Activated CD8-positive, alpha-beta memory T cell treated with anti-CD3 and anti-CD28 coated beads, Interleukin-2, amount 50 U/mL, for 48 hours (primary cell): ENCODE data around the gene BTBD19.
A peak's percentile ranks its signal among the peaks of the same experiment; 100 is the strongest.
"Not testable (repeated sequence)": the region's sequence is repeated elsewhere in the genome, so short reads cannot be mapped to it uniquely, and the experiment has no call there.

Experiments used
- DNase-seq: peaks from one replicate; pipeline ENCODE4 v3.0.0-alpha.2; 2020

Gene BTBD19, protein sequence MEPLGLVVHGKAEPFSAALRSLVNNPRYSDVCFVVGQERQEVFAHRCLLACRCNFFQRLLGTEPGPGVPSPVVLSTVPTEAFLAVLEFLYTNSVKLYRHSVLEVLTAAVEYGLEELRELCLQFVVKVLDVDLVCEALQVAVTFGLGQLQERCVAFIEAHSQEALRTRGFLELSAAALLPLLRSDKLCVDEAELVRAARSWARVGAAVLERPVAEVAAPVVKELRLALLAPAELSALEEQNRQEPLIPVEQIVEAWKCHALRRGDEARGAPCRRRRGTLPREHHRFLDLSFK

DNA sequence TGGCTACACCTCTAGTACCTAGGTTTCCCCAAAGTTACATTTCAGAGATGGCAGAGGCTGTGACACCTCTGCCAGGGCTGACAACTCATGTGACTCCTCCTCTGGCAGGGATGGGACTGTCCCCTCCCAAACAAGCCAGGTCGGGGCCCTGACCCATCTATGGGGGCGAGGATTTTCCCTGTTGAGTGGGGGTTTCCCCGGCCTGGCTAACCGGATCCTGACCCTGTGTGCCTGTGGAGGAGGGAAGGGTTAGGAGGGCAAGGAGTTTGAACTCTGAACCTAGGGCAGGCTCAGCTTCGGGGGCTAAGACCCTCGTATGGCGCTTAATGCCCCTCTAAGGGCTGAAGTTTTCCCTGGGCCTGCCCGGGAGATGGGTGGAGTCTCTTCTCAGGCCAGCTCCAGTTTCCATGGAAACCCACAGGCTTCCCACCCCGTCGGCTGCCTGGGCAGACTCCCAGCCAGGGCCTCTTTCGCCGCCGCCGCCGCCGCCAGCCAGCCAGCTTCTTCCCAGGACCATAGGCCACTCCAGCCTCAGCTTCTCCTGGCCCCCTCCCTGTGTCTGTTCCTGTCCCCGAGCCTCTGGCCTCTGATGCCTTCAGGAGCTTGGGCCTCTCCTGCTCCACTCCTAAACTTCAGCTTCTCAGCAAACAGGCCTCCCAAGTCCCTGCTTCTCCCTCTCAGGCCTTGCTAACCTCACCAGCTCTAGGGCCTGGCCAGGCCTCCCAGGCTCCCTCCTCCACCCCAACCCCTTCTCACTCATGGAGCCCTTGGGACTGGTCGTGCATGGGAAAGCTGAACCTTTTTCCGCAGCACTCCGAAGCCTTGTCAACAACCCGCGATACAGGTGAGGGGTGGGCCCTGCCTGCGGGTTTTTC is at the start of gene BTBD19:
BTBD19 (plus strand) TSS at position 461 of the 875 bp plus-strand sequence; CDS start at position 759, 298 bp downstream.
- peak; percentile 89 for DNase-seq

- no peak for DNase-seq
These were observed 49.2 kb upstream of the BTBD19 start for GRCh38 chr1:44759077-44759476.

GRCh38 chr1:44760876-44761275 is 47.4 kb upstream of the BTBD19 start:
- DNase-seq = no peak

DNA sequence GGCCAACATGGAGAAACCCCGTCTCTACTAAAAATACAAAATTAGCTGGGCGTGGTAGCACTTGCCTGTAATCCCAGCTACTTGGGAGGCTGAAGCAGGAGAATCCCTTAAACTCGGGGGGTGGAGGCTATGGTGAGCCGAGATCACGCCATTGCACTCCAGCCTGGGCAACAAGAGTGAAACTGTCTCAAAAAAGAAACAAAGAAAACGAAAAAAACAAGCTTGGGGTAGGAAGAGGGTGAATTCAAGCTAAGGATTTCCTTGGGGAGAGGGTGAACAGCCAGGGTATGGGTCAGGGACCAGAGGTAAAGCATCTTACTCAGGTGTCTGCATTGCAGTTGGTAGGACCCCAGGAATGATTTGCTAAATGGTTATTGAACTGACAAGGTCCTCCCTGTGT is 41.9 kb upstream of the BTBD19 start:
- not testable (repeated sequence) for DNase-seq

DNA sequence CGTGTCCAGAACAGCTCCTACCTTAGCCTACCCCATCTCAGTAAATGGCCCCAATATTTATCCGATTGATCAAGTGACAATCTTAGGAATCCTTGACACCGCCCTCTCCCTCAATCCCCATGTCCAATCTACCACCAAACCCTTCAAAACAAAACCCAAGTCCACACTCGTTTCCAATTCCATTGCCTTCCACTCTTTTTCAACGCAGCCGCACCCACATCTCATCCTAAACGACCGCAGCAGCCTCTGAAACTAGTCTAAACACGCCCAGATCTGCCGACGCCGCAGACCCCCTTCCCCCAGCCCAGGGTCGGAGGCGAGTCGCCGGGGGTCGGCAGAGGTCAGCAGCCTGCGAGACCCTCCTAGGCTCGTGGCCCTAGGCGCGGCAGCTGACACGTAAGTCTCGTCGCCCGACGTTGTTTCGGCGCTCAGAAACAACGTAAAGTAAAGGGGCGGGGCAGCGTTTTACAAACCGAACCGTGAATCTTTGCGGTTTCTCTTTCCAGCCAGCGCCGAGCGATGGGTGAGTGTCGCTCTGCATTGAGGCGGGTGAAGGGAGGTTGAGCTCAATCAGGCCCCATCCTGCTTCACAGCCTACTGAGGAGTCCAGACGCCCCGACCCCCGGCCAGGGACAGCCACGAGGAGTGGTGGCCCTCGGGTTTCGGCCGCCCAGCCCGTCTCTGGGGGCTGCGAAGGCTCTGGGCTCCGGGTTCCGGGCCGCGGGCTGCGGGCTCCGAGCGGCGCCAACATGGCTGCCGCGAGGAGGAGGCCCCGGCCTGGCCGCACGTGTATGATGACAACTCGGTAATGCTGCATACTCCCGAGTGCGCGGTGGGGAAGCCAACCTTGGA is 33.0 kb upstream of the BTBD19 start, which contains the start of gene RPS8:
RPS8 (plus strand) TSS at position 463 of the 852 bp plus-strand sequence; CDS start at position 520, 57 bp downstream.
- peak; percentile 91 for DNase-seq

DNA sequence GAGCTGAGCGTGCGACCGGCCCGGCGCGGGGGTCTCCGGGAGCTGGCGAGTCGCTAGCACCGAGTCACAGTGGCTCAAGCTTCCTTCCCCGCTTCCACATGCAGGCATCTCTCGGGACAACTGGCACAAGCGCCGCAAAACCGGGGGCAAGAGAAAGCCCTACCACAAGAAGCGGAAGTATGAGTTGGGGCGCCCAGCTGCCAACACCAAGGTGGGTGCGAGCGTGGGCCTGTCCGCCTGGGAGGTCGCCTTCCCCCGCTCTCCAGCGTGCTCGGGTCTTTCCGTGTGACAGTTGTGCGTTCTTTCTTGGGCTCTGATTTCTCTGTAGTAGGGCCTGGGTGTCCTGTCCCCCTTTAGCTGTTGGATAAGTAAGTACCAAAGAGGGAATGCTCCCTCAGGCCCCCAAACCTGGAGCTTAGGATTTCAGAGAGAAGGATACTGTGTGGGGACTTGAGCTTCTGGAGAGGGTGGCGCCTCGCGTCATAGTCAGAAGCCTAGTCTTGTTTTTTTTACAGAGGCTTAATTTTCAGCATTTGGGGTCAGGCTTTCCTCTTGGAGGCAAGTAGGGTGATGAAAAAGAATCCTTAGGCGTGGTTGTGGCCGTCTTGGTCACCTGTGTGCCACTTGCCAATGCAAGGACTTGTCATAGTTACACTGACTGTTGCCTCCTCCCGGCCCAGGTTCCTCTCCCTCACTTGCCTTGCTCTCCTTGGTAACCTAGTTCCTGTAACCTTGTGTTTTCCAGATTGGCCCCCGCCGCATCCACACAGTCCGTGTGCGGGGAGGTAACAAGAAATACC is 32.2 kb upstream of the BTBD19 start:
- DNase-seq = peak; percentile 68

DNA sequence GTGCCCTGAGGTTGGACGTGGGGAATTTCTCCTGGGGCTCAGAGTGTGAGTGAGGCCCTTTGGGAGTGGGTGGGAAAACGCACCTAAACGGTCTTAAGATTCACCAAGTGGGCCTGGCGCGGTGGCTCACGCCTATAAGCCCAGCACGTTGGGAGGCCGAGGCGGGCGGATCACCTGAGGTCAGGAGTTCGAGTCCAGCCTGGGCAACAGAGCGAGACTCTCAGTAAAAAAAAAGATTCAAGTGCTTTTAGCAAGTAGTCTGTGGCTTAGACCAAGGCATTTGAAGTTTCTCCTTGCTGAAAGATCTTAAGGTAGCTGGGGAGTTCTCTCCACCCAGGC is 31.6 kb upstream of the BTBD19 start:
- no peak for DNase-seq

GRCh38 chr1:44777547-44777946 is 30.8 kb upstream of the BTBD19 start:
- no peak for DNase-seq

- no peak for DNase-seq
These were observed 30.2 kb upstream of the BTBD19 start for GRCh38 chr1:44777969-44778635.

GRCh38 chr1:44778705-44779576 is 29.4 kb upstream of the BTBD19 start:
- DNase-seq = no peak

GRCh38 chr1:44780583-44781121 is 27.7 kb upstream of the BTBD19 start:
- DNase-seq = no peak

DNA sequence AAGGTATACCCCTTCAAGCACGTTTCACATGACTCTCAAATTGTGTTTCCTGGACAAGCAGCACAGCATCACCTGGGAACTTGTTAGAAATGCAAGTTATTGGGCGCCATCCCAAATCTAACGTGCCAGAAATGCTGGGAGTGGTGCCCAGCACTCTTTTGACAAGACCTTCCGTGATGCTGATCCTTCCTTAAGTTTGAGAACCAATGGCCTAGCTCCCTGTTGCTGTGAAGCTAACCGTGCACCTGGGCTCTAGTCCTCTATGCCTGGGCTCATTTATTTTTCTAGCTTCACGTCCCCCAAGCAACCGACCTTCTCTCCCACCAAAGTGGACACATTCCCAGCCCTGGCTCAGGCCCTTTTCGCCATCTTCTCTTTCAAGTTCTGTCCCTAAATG is 24.6 kb upstream of the BTBD19 start:
- DNase-seq = peak; percentile 60

DNA sequence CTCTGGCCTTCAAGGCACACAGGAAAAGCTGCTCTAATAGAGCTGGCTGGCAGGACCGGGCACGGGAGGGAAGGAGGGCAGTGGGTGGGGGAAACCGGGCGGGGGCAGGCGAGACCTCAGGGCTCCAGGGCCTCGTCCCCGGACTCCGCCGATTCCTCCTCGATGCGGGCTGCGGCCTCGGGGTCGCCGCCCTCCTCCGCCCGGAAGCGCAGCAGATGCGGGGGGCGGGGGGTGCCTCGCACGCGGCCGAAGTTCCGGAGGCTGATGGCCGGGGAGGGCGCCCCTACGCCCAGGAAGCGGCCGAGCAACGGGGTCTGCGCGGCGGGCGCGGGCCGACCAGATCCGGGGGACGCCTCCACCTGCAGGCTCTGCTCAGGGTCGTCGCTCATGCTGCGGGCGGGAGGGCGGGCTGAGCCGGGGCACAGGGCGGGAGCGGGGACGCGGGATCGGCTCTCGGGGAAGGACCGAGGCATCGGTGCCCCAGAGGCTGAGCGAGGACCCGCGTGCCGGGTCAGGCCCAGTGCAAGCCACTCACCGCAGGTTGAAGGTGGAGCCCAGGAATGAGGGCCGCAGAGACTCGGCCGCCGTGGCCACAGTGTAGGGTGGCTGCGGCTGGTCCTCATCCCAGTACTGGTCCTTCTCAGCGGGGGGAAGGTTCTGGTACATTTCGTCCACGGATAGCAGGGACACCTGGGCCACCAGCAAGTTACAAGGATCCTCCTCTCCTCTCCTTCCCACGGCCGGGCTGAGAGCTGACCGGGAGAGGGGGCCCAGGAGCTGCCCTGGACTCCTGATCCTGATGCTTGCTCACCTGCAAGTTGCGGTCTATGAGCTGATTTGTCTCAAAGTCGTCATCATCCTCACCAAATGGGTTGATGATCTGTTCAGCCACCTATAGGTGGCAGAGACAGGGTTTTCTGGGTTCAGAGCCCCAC is 24.0 kb upstream of the BTBD19 start:
- DNase-seq = peak; percentile 75

- DNase-seq = peak; percentile 68
These were observed 23.3 kb upstream of the BTBD19 start for GRCh38 chr1:44785029-44785380.

- DNase-seq = no peak
These were observed 22.7 kb upstream of the BTBD19 start for GRCh38 chr1:44785501-44786137.

DNA sequence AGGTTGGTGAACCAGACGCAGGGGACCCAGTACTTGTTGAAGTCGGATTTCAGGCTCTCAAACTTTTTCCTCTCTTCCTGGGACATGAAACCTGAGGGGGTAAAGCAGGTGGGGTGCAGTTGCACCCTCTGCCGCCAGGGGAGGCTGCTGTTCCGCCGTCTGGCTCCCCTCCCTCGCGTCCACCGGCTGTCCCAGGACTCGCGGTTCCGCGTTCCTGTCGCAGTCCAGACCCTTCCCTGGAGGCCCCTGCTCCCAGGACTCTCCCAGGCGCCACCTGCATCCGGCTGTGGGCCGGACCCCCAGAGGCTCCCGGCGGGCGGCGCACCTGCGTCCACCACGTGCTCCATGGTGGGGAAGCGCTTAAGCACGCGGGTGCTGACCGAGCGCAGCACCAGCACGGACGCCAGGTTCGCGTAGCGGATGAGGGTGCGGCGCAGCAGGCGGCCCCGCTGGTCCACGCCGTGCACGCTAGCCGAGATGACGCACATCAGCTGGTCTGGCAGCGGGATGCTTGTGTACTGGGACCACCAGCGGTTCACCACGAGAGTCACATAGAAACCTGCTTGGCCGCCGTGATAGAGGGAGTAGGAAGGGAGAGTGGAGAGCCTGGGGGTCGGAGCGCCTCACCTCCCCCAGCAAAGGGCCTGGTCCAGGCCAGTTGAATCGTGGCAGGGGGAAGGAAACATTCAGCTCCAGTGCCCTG is 22.0 kb upstream of the BTBD19 start:
- DNase-seq = peak; percentile 91

DNA sequence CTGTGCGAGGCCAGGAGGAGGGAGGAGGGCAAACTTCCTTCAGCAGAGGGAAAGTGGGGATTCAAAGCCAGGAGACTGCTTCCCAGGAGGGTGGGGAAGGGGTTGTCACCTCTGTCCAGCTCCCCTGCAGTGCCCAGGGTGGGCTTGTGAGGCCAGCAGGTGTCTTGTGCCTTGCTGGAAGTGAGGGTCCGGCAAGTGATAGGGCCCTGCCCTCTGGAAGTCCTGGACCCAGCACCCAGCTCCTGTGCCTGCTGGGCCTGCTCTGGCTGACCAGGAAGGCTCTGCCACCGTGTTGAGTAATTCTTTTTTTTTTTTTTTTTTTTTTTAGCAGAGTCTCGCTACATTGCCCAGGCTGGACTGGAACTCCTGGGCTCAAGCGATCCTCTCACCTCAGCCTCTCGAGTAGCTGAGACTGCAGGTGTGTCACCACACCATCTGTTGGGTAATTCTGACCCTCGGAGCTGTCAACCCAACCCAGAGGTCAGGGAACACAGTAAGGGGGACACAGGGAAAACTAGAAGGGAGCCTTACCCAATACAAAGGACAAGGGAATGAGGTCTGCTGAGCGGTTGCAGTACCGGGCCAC is 21.4 kb upstream of the BTBD19 start:
- DNase-seq = no peak

GRCh38 chr1:44787506-44787905 is 20.8 kb upstream of the BTBD19 start:
- no peak for DNase-seq
